RWPE1 (cell line): ENCODE results near the gene EPB41L5.

Experiments
- CTCF ChIA-PET: fragments of 350-600 bp; sonication (Branson Sonifier 250); formaldehyde crosslinking; extraction: SDS; loops from one replicate; lab custom pipeline; 2021; lab: Yijun Ruan, JAX
- POLR2A ChIA-PET: fragments of 400-600 bp; formaldehyde crosslinking; extraction: SDS; loops from one replicate; lab custom pipeline; 2020; ENCODE audit warnings: antibody characterized with exemption; ENCODE audit not compliant: low non-redundant PET; lab: Yijun Ruan, JAX
- DNase-seq: peaks from one replicate; pipeline ENCODE4 v3.0.0; 2012; ENCODE audit warnings: low spot score
- H3K27ac ChIP-seq: fragments of 450-650 bp; 2 replicates; pipeline ENCODE4 v1.5.1; 2017
- CTCF ChIP-seq: fragments of 450-650 bp; conservative IDR thresholded peaks from 2 replicates; pipeline ENCODE4 v1.5.1; 2017; ENCODE audit warnings: low read depth, mild to moderate bottlenecking

Gene EPB41L5

DNA sequence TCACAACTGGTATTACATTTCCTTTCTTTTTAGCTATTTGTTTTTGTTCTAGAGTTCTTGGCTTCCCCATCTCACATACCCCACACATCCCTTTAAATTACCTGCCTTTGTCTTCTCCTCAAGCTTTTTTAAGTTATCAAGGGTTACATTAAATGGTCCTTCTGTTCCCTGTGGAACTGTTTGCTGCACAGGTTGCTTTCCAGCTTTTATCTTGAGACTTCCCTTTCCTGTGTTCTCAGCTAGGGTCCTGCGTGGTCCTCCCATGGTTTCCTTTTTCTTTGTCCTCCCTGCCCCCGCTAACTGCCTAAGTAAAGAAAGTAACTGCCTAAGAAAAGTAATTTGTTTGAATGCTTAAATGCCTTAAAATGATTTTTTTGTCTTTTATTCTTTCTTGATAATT lies 66.8 kb downstream of the EPB41L5 start:
- no peak for DNase-seq
- H3K27ac ChIP-seq: no peak overlapping the region
- POLR2A ChIA-PET: no interaction called here
- TF ChIP-seq CTCF: no peak
- CTCF ChIA-PET: interaction anchor here (0.6 kb wide), 1 partner anchor 540 kb away, joined by 3 read pairs; no protein-coding TSS in a partner anchor

DNA sequence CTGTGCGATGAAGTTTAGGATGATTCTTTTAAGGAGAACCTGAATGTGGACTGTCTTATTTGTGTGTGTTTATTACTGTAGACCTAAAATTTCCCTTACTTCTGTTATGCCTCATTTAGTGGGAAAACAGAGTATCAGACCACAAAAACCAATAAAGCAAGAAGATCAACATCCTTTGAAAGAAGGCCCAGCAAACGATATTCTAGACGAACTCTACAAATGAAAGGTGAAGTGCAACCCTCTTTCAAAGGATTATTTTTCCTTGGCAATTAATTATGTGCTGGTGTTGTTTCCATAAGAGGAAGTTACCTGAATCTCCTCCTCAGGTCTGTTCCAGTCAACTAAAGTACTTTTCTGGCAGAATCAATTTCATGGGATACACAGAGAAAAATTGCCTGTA lies 78.6 kb downstream of the EPB41L5 start:
- CTCF ChIA-PET: no interaction called here
- DNase-seq: no peak
- H3K27ac ChIP-seq: no peak overlapping the region
- no peak for TF ChIP-seq CTCF
- POLR2A ChIA-PET: no interaction called here

- ChIA-PET POLR2A (no interaction called here), CTCF (interaction anchor here (0.6 to 0.7 kb wide), 2 partner anchors 117 to 386 kb away, joined by 3 to 8 read pairs; no protein-coding TSS in a partner anchor)
- no peak overlapping the region for H3K27ac ChIP-seq
Observed at GRCh38 chr2:120094795-120095194, 81.9 kb downstream of the EPB41L5 start.

DNA sequence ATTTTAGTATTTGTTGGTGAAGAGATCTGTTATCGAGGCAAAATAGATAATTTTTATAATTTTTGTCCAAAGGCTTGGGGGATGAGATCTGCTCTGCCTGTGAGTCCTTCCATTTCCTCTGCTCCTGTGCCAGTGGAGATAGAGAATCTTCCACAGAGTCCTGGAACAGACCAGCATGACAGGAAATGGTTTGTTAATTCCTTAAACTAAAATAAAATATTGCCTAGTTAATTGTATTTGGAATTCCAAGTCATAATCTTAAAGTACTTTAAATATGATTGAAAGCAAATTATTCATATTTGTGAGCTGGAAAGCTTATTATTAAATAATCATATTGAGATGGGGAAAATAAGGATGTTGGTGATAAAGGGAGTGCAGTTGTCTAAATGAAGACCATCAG lies 87.8 kb downstream of the EPB41L5 start:
- TF ChIP-seq CTCF: no peak
- no peak for DNase-seq
- CTCF ChIA-PET: no interaction called here
- POLR2A ChIA-PET: no interaction called here
- no peak overlapping the region for H3K27ac ChIP-seq

More at GRCh38 chr2:120094795-120095194, 81.9 kb downstream of the EPB41L5 start:
- DNase-seq: no peak
- no peak for TF ChIP-seq CTCF

- TF ChIP-seq CTCF: no peak
- H3K27ac ChIP-seq: no peak overlapping the region
Observed at GRCh38 chr2:120103723-120104467, 91.0 kb downstream of the EPB41L5 start.

DNA sequence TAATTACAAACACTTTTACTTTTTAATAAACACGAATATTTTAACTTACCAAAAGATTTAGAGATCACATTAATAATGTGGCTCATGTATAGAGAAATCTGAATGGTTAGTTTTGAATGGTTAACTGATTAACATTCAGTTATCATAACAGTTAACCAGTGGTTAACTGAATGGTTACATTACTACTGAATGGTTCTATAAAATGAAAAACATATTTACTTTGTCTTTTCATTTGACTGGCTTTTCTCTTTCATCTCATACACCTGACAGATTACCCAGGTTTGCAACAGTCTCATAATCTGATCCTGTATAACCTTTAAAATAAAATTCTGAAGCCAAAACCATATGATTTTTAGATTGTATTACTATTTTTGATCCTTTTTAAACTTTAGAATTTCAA lies 91.9 kb downstream of the EPB41L5 start:
- ChIA-PET CTCF (no interaction called here), POLR2A (no interaction called here)
- DNase-seq: no peak
- no peak for TF ChIP-seq CTCF
- H3K27ac ChIP-seq: no peak overlapping the region

More at GRCh38 chr2:120103723-120104467, 91.0 kb downstream of the EPB41L5 start:
- peak; percentile 18 for DNase-seq
- POLR2A ChIA-PET: no interaction called here
- CTCF ChIA-PET: no interaction called here
